ENCODE results near the gene ZDHHC20.

- TF ChIP-seq CTCF (IDR thresholded peaks at IDR 0.05; ENCODE audit: poor library complexity) (no peak), EZH2 (IDR thresholded peaks at IDR 0.05; ENCODE audit: borderline replicate concordance) (no peak)
These were observed 110.5 kb downstream of the ZDHHC20 start for GRCh38 chr13:21348488-21349120.
